Measurements from ENCODE around the gene ZNFX1. TPM values are rescaled to one million over a fixed set of nuclear protein-coding genes. Genes with fewer than 3 reads are reported as not detected.

Gene ZNFX1
- total RNA-seq, 2 donors from 2014 or later = 7.3 to 17.4 TPM

GRCh38 chr20:49278818-49279676 lies 1.2 kb upstream of the ZNFX1 start:
- DNase-seq (peak in 3 of 4 donors; percentile 10 to 32 (median 22)), ATAC-seq (no peak)
- Histone ChIP-seq H3K9me3 (peaks cover 0 to 11% (median 0%) of the 10 kb centered on the region in 3 donors), H3K4me3 (peak overlapping the region; percentile 42 to 59), H3K4me1 (peaks cover 61% of the 10 kb centered on the region), H3K27ac (peak overlapping the region; percentile 92 to 99 (median 96)), H3K36me3 (replicated peaks in 1 of 2; ENCODE audit: insufficient read depth in 1 of 2, low read depth in 2 of 2) (peaks cover 25 to 30% of the 10 kb centered on the region in 2 donors), H3K27me3 (no peaks in the 10 kb centered on the region)
- WGBS, 2 donors = 19 to 26% methylated on average over 28 to 33 of the region's 33 CpGs
- TF ChIP-seq CTCF (IDR thresholded peaks at IDR 0.05) (no peak), POLR2A (IDR thresholded peaks at IDR 0.05) (no peak)
- intact Hi-C loops (cut with DNase I) = no loop called here

- intact Hi-C loops (cut with DNase I) = no loop called here
These were observed 146 bp downstream of the ZNFX1 start for GRCh38 chr20:49277786-49278035.

GRCh38 chr20:49276961-49277785 lies 684 bp downstream of the ZNFX1 start:
- peaks cover 19 to 21% of the 10 kb centered on the region in 2 donors for H3K36me3 ChIP-seq (replicated peaks in 1 of 2; ENCODE audit: insufficient read depth in 1 of 2, low read depth in 2 of 2)
- intact Hi-C loops (cut with DNase I) = no loop called here

More at GRCh38 chr20:49277786-49278035, 146 bp downstream of the ZNFX1 start:
- H3K36me3 ChIP-seq (replicated peaks in 1 of 2; ENCODE audit: insufficient read depth in 1 of 2, low read depth in 2 of 2) = peaks cover 24 to 27% of the 10 kb centered on the region in 2 donors
- peak overlapping the region; percentile 92 to 99 (median 96) for H3K27ac ChIP-seq
- peaks cover 0 to 11% (median 0%) of the 10 kb centered on the region in 3 donors for H3K9me3 ChIP-seq
- peak overlapping the region; percentile 65 to 68 for H3K4me3 ChIP-seq
- 1% methylated on average over 9 to 22 of the region's 22 CpGs for WGBS, 2 donors
- H3K4me1 ChIP-seq = peaks cover 51% of the 10 kb centered on the region
- peak in 1 of 3 donors; percentile 52 for TF ChIP-seq POLR2A (IDR thresholded peaks at IDR 0.05)
- no peak for TF ChIP-seq CTCF (IDR thresholded peaks at IDR 0.05)
- no peak for DNase-seq
- no peak for ATAC-seq
- H3K27me3 ChIP-seq = no peaks in the 10 kb centered on the region

More at GRCh38 chr20:49276961-49277785, 684 bp downstream of the ZNFX1 start:
- Histone ChIP-seq H3K4me1 (peaks cover 49% of the 10 kb centered on the region), H3K27me3 (no peaks in the 10 kb centered on the region), H3K9me3 (peaks cover 0 to 11% (median 0%) of the 10 kb centered on the region in 3 donors), H3K27ac (peak overlapping the region; percentile 92 to 99 (median 96)), H3K4me3 (peak overlapping the region; percentile 65 to 68)
- 2 to 4% methylated on average over 30 to 31 of the region's 31 CpGs for WGBS, 2 donors
- TF ChIP-seq POLR2A (IDR thresholded peaks at IDR 0.05) (no peak), CTCF (IDR thresholded peaks at IDR 0.05) (no peak)
- DNase-seq (peak; percentile 22 to 43 (median 29)), ATAC-seq (no peak)

Measured in body of pancreas (tissue), 4 donors.